HG03159 (cell line): ENCODE data around the gene EMILIN3.
"Not testable (repeated sequence)": the region's sequence is repeated elsewhere in the genome, so short reads cannot be mapped to it uniquely, and the experiment has no call there.

Experiments used
- ATAC-seq: cut with Tn5 transposase; IDR thresholded peaks from one replicate; pipeline ENCODE4 v1.9.1; 2021; ENCODE audit warnings: mild to moderate bottlenecking, moderate library complexity; ENCODE audit not compliant: unreplicated experiment

Gene EMILIN3

GRCh38 chr20:41329435-41330342 is 36.9 kb downstream of the EMILIN3 start:
- ATAC-seq = peak; percentile 66

GRCh38 chr20:41327178-41327577 is 39.4 kb downstream of the EMILIN3 start:
- no peak for ATAC-seq

GRCh38 chr20:41320976-41321375 is 45.6 kb downstream of the EMILIN3 start:
- no peak for ATAC-seq

- ATAC-seq = no peak
Observed at GRCh38 chr20:41320441-41320840, 46.2 kb downstream of the EMILIN3 start.

GRCh38 chr20:41318271-41318649 is 48.4 kb downstream of the EMILIN3 start:
- ATAC-seq = no peak

GRCh38 chr20:41317546-41318270 is 48.9 kb downstream of the EMILIN3 start, which contains the start of gene ZHX3:
Gene ZHX3 (minus strand): TSS chr20:41317731. CDS start chr20:41204916, 112,815 bp downstream.
- ATAC-seq = peak; percentile 95

- ATAC-seq = peak; percentile 58
Observed at GRCh38 chr20:41316602-41317545, 49.7 kb downstream of the EMILIN3 start.

- ATAC-seq = no peak
Observed at GRCh38 chr20:41316051-41316450, 50.6 kb downstream of the EMILIN3 start.

GRCh38 chr20:41314386-41314785 is 52.2 kb downstream of the EMILIN3 start:
- no peak for ATAC-seq

- ATAC-seq = not testable (repeated sequence)
Observed at GRCh38 chr20:41312009-41312408, 54.6 kb downstream of the EMILIN3 start.
